Muscle layer of duodenum (tissue), 2 donors: ENCODE data around the gene GOPC.
A peak's percentile ranks its signal among the peaks of the same experiment; 100 is the strongest.

ENCODE experiments used
- H3K27ac ChIP-seq: one replicate; pipeline ENCODE4 v1.7.0; 2013; ENCODE audit warnings: mild to moderate bottlenecking, low read length
- H3K27me3 ChIP-seq: one replicate; pipeline ENCODE4 v1.7.0; 2013; ENCODE audit warnings: low read depth, mild to moderate bottlenecking, control low read depth, low read length
- H3K36me3 ChIP-seq, 2 donors: one replicate each; pipeline ENCODE4 v1.7.0; 2013; ENCODE audit warnings: low read length in 2 of 2, control low read depth in 1 of 2, mild to moderate bottlenecking in 1 of 2; ENCODE audit not compliant: insufficient read depth in 2 of 2, control insufficient read depth in 1 of 2
- H3K4me1 ChIP-seq, 2 donors: one replicate each; pipeline ENCODE4 v1.7.0; 2013; ENCODE audit warnings: low read length in 2 of 2, mild to moderate bottlenecking in 2 of 2, control low read depth in 1 of 2, moderate library complexity in 1 of 2; ENCODE audit not compliant: insufficient read depth in 2 of 2, control insufficient read depth in 1 of 2
- H3K4me3 ChIP-seq, 2 donors: one replicate each; pipeline ENCODE4 v1.7.0; 2013; ENCODE audit warnings: low read length in 2 of 2, low read depth in 1 of 2, mild to moderate bottlenecking in 1 of 2
- H3K9me3 ChIP-seq, 2 donors: one replicate each; pipeline ENCODE4 v1.7.0; 2013; ENCODE audit warnings: low read length in 2 of 2, control low read depth in 1 of 2, mild to moderate bottlenecking in 1 of 2; ENCODE audit not compliant: control insufficient read depth in 1 of 2
- donor health status: healthy.

Gene GOPC

DNA sequence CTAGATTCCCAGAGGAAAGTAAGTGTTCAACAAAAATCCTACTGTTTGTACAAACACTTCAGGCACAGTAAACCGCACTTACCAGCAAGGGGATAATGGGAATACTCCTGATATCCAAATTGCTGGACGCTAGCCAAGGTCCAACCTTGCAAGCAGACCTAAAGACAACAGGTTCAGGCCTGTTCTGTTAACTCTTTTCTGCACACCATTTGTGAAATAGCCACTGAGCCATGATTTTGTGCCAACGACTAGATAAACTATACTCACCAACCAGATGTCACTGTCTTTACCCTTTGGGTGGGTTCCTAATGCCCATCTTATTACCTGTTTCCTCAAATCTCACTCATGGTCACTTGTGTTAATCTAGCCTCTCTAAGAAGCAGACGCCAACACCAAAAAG, 43.5 kb downstream of the GOPC start:
- Histone ChIP-seq H3K27me3 (no peaks in the 10 kb centered on the region), H3K9me3 (no peaks in the 10 kb centered on the region), H3K4me1 (no peaks in the 10 kb centered on the region), H3K36me3 (peaks cover 15 to 17% of the 10 kb centered on the region in 2 donors), H3K4me3 (no peak overlapping the region), H3K27ac (no peak overlapping the region)

DNA sequence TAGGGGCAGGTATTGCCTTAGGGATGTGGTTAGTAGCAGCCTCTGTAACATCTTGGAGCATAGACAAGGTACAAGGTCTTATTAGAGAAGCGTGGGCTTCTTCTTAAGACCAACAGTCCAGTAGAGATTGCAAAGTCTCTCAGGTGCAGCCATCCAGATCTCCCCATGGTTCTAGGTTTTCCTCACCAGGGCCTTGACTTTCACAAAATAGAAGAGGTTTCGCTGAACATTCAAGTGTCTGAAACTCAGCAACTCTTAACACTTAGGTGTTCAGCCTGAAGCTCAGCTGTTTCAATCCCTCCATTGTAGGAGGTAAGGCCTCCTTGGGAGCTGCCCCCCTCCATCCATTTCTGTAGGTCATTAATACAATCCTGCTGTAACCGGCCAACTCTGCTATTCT, 44.4 kb downstream of the GOPC start:
- Histone ChIP-seq H3K27ac (no peak overlapping the region), H3K4me1 (no peaks in the 10 kb centered on the region), H3K27me3 (no peaks in the 10 kb centered on the region), H3K9me3 (no peaks in the 10 kb centered on the region), H3K36me3 (peaks cover 14% of the 10 kb centered on the region in 2 donors), H3K4me3 (no peak overlapping the region)

DNA sequence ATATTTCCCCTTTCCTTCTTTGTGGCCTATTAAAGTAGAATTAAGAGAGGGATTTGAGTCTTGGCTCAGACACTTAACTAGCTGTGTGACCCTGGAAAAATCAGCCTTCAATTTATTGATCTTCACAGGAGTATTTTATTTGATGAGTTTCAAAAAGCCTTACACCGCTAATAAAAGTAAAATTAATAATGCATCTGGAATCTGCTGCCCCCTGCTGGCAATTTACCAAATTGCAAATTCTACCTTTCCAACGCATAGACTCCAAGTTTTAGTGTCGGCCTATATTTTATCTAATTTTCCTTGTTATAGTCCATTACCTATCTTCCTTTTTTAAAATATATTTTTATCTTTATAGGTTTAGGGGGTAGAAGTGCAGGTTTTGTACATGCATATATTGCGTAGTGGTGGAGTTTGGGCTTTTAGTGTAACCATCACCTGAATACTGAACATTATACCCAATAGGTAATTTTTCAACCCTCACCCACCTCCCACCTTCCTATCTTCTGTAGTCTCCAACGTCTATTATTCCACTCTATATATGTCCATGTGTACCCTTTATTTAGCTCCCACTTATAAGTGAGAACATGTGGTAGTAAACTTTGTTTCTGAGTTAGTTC, 46.3 kb downstream of the GOPC start:
- Histone ChIP-seq H3K27me3 (no peaks in the 10 kb centered on the region), H3K36me3 (peaks cover 4 to 6% of the 10 kb centered on the region in 2 donors), H3K4me3 (no peak overlapping the region)

DNA sequence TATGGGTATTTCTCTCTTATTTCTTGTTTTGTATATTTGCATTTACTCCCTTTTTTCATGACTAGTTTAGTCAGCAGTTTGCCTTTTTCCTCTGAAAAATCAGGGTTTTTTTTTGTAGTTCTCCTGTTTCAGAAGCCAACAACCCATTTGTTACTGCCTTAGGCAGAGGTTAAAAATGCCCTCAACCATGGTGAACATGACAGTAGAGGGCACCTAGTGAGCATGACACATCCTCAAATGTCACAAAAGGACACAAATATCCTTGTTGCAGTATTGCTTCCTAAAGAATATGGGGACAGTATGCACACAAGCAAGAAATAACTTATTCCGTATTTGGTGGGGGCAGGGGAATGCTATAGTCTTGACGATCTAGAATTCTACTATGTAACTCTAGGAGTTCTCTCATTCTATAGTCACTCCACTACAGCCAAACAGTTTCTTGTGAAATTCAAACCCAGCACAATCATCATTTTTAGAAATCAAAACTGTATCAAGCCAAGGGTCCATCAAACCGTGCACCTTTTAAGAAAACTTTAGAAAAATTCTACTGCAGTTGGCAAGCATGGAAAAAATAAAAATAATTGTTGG, 47.0 kb downstream of the GOPC start:
- Histone ChIP-seq H3K9me3 (no peaks in the 10 kb centered on the region), H3K27ac (no peak overlapping the region), H3K4me1 (no peaks in the 10 kb centered on the region), H3K4me3 (no peak overlapping the region), H3K27me3 (no peaks in the 10 kb centered on the region), H3K36me3 (peaks cover under 1 to 2% of the 10 kb centered on the region in 2 donors)

More for the DNA sequence above, 46.3 kb downstream of the GOPC start:
- H3K4me1 ChIP-seq, result no peaks in the 10 kb centered on the region
- no peaks in the 10 kb centered on the region for H3K9me3 ChIP-seq
- no peak overlapping the region for H3K27ac ChIP-seq

DNA sequence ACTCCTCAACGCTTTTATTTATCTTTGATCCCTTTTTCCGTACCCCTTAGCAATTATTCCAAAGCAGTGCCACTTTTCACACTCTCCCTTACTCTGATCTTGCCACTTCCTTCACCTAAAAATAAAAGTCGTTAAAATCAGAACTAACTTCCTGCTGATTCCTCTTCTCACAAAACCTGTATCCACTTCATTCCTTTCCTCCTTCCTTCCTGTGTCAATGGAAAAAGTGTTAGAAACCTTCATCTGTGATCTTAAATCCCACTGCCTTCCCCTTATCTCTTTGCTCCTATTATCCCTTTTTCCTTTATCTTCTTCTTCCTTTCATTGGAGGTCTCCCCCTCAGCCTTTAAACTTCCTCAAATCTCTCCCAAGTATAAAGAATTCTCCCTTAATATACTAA, 49.2 kb downstream of the GOPC start:
- no peaks in the 10 kb centered on the region for H3K27me3 ChIP-seq
- H3K9me3 ChIP-seq, result no peaks in the 10 kb centered on the region
- H3K36me3 ChIP-seq, result no peaks in the 10 kb centered on the region
- H3K4me1 ChIP-seq, result no peaks in the 10 kb centered on the region
- no peak overlapping the region for H3K27ac ChIP-seq
- no peak overlapping the region for H3K4me3 ChIP-seq

DNA sequence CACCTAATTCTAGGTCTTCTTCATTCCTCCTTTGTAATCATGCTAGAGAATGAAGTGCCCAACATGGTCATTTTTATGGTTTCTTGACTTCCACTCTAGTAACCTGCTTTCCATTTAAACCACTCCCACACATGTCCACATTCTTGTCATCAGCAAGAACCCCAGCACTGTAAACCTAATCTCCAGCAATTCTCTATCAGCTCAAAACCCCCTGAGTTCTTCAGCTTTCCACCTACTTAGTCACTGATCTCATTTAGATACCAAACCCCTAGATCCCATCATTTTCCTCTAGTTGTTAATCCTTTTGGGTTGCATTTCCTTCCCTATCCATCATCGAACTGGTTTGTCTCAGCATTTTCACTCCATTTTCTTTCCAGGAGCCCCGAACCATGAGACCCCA, 49.7 kb downstream of the GOPC start:
- H3K4me1 ChIP-seq, result no peaks in the 10 kb centered on the region
- H3K36me3 ChIP-seq, result no peaks in the 10 kb centered on the region
- no peak overlapping the region for H3K27ac ChIP-seq
- no peak overlapping the region for H3K4me3 ChIP-seq
- no peaks in the 10 kb centered on the region for H3K9me3 ChIP-seq
- no peaks in the 10 kb centered on the region for H3K27me3 ChIP-seq

DNA sequence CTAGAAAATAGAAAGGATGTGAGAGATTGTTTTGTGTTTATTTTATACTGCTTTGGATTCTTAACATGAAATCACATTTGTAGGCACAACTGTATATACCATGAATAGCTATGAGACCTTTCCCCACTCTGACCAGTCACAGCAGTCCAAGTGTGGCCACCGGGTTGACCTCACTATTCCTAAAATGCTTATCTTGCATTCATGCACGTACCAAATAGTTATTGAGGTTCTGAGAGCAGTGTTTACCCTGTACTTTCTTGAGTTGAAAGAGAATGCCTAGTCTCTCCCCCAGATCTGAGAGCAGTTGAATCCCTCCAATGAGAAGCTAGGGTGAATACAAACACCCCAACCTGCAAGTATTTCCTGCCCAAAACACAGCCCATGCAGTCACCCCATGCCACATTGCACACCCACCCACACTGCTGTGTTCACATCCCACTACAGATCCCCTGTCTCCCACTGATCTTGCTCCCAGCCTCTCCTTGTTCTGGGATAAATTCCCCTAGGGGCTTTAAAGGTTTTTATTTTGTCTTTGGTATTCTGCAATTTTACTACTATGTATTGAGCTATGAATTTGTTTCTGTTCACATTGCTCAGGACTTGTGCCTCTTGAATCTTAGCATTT, 51.6 kb downstream of the GOPC start:
- Histone ChIP-seq H3K27me3 (no peaks in the 10 kb centered on the region), H3K4me1 (no peaks in the 10 kb centered on the region), H3K9me3 (no peaks in the 10 kb centered on the region), H3K4me3 (no peak overlapping the region), H3K36me3 (no peaks in the 10 kb centered on the region), H3K27ac (no peak overlapping the region)

DNA sequence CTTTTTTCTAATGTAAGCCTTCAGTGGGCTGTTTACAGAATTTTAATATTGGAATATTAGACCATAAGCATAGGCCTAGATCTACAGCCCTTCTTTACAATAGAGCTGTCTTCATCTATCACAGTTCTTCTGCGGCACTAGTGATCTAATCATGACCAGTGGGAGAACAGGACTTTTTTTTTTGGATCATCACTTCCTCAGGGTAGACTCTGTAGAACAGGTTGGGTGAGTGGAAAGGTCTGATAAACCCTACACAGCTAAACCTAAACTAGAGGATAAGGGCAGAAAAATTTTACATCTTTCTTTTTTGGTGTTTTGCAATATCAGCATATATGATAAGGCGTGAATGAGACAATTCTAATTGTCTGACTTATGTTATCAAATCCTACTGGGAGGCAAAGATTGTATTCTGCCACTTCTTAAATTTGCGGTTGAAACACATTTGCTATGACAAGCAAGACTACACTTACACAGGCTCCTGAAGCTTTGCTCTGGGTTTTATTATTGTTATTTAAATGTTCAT, 52.2 kb downstream of the GOPC start:
- Histone ChIP-seq H3K27ac (no peak overlapping the region), H3K9me3 (no peaks in the 10 kb centered on the region), H3K36me3 (no peaks in the 10 kb centered on the region), H3K27me3 (no peaks in the 10 kb centered on the region), H3K4me3 (no peak overlapping the region), H3K4me1 (no peaks in the 10 kb centered on the region)

DNA sequence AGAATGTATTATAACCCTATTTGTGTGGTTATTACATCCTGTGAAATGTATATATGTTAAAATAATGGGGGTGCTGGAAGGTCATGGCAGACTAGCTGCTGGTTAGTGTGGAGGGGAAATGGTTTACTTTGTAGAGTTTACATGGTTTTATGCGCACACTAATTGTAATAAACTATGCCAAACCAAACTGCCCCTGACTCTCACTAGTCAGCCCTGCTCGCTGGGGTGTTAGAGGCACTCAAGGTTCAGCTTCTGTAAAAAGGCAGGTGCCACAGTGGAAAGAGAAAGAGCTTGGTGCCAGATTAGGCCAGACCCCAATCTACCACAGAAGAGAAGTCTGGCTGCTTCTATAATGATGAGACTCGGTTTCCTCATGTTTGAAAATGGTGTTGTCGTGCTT, 52.7 kb downstream of the GOPC start:
- H3K36me3 ChIP-seq, result no peaks in the 10 kb centered on the region

DNA sequence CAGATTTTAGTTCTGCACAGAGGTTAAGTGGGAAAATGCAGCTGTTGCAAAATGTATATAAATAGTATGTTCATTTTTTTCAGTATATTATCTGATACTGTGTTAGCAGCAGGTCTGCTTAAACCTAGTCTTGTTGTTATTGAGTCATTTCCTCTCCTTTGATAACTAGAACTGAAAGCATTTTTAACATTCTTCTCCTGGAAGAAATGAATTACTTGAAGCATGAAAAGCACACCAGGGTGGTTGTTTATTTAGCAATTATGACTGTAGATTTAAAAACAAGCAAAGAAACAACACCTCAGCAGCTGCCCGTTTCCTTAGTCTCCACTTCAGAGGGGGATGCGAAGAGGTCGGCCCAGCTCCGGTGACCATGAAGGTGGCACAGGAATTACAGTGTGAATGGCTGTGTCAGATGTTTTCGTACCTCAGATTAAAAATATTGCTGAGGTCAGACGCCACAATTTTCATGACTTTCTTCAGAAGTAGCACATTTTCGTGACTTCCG, 53.5 kb downstream of the GOPC start:
- H3K9me3 ChIP-seq, result no peaks in the 10 kb centered on the region
- no peak overlapping the region for H3K27ac ChIP-seq
- H3K4me1 ChIP-seq, result no peaks in the 10 kb centered on the region
- no peak overlapping the region for H3K4me3 ChIP-seq
- no peaks in the 10 kb centered on the region for H3K36me3 ChIP-seq
- no peaks in the 10 kb centered on the region for H3K27me3 ChIP-seq

More for the DNA sequence above, 52.7 kb downstream of the GOPC start:
- no peak overlapping the region for H3K27ac ChIP-seq
- H3K4me3 ChIP-seq, result no peak overlapping the region
- H3K4me1 ChIP-seq, result no peaks in the 10 kb centered on the region
- H3K27me3 ChIP-seq, result no peaks in the 10 kb centered on the region
- H3K9me3 ChIP-seq, result no peaks in the 10 kb centered on the region

DNA sequence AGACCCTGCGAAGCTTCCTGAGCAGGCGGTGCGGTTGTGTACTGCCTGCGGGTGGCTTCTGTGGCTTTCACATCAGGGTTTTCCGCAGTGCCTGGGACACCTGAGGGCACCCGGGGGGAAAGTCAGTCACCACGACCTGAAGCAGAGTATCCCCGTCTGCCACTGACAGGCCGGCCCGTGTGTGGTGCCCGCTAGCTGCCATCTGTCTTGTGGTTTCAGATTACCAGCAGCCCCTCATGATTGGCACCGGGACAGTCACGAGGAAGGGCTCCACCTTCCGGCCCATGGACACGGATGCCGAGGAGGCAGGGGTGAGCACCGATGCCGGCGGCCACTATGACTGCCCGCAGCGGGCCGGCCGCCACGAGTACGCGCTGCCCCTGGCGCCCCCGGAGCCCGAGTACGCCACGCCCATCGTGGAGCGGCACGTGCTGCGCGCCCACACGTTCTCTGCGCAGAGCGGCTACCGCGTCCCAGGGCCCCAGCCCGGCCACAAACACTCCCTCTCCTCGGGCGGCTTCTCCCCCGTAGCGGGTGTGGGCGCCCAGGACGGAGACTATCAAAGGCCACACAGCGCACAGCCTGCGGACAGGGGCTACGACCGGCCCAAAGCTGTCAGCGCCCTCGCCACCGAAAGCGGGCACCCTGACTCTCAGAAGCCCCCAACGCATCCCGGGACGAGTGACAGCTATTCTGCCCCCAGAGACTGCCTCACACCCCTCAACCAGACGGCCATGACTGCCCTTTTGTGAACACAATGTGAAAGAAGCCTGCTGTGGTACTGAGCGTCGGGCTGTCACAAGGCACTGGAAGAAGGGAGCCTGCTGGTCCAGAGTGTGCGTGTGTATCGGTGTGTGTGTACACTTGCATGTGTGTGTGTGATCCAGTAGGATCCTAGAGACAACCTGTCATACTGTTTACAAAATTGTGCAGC, 54.4 kb downstream of the GOPC start:
- no peaks in the 10 kb centered on the region for H3K36me3 ChIP-seq
- H3K4me3 ChIP-seq, result peak overlapping the region; percentile 41 to 68
- H3K4me1 ChIP-seq, result no peaks in the 10 kb centered on the region
- no peaks in the 10 kb centered on the region for H3K9me3 ChIP-seq
- no peaks in the 10 kb centered on the region for H3K27me3 ChIP-seq
- no peak overlapping the region for H3K27ac ChIP-seq
